H9 (cell line): ENCODE data around the gene BCAS1. TPM values are rescaled to one million over a fixed set of nuclear protein-coding genes. Genes with fewer than 3 reads are reported as not detected.

Source experiments
- DNase-seq: peaks from one replicate; pipeline ENCODE4 v3.0.0-alpha.2; 2017
- H2AFZ ChIP-seq: one replicate; pipeline ENCODE4 v1.6.1; 2013; ENCODE audit warnings: mild to moderate bottlenecking, low read length, control low read depth, moderate library complexity
- H2AK5ac ChIP-seq: 2 replicates; pipeline ENCODE4 v1.6.1; 2013; ENCODE audit warnings: low read length, control low read depth, mixed read lengths; ENCODE audit not compliant: insufficient read length
- H2BK120ac ChIP-seq: one replicate; pipeline ENCODE4 v1.6.1; 2013; ENCODE audit warnings: low read depth, mild to moderate bottlenecking, low read length, control low read depth, inconsistent platforms; ENCODE audit not compliant: poor library complexity, severe bottlenecking
- H2BK12ac ChIP-seq: 2 replicates; pipeline ENCODE4 v1.6.1; 2013; ENCODE audit warnings: low read length, control low read depth, mixed read lengths, low read depth; ENCODE audit not compliant: insufficient read length
- H2BK15ac ChIP-seq: 2 replicates; pipeline ENCODE4 v1.6.1; 2013; ENCODE audit warnings: low read depth, low read length, control low read depth
- H2BK20ac ChIP-seq: one replicate; pipeline ENCODE4 v1.6.1; 2013; ENCODE audit warnings: low read depth, mild to moderate bottlenecking, low read length, control low read depth, inconsistent platforms; ENCODE audit not compliant: poor library complexity, severe bottlenecking
- H2BK5ac ChIP-seq: 2 replicates; pipeline ENCODE4 v1.6.1; 2013; ENCODE audit warnings: low read length, control low read depth, mixed read lengths; ENCODE audit not compliant: insufficient read length
- H3K14ac ChIP-seq: 2 replicates; pipeline ENCODE4 v1.6.1; 2013; ENCODE audit warnings: low read length, control low read depth; ENCODE audit not compliant: insufficient read depth
- H3K18ac ChIP-seq: 2 replicates; pipeline ENCODE4 v1.6.1; 2013; ENCODE audit warnings: low read depth, mild to moderate bottlenecking, mixed read lengths, low read length, control low read depth; ENCODE audit not compliant: insufficient read length
- H3K23ac ChIP-seq: 2 replicates; pipeline ENCODE4 v1.6.1; 2013; ENCODE audit warnings: low read length, control low read depth, mixed read lengths, low read depth; ENCODE audit not compliant: insufficient read length
- H3K23me2 ChIP-seq: 2 replicates; pipeline ENCODE4 v1.6.1; 2013; ENCODE audit warnings: low read depth, mild to moderate bottlenecking, mixed read lengths, low read length, control low read depth; ENCODE audit not compliant: insufficient read length, poor library complexity, severe bottlenecking
- H3K27ac ChIP-seq: 2 replicates; pipeline ENCODE4 v1.5.1; 2013; ENCODE audit warnings: low read length, control low read depth, mixed read lengths, low read depth; ENCODE audit not compliant: insufficient read length
- H3K27me3 ChIP-seq: 2 replicates; pipeline ENCODE4 v1.6.1; 2013; ENCODE audit warnings: low read length, control low read depth, inconsistent platforms; ENCODE audit not compliant: insufficient read depth
- H3K4ac ChIP-seq: 2 replicates; pipeline ENCODE4 v1.6.1; 2013; ENCODE audit warnings: low read depth, mild to moderate bottlenecking, control low read depth, inconsistent platforms, low read length, moderate library complexity
- H3K4me1 ChIP-seq: 2 replicates; pipeline ENCODE4 v1.6.1; 2013; ENCODE audit warnings: low read length, control low read depth, inconsistent platforms; ENCODE audit not compliant: insufficient read depth
- H3K4me2 ChIP-seq: 2 replicates; pipeline ENCODE4 v1.6.1; 2013; ENCODE audit warnings: low read length, control low read depth, mixed read lengths; ENCODE audit not compliant: insufficient read length, insufficient read depth
- H3K56ac ChIP-seq: 2 replicates; pipeline ENCODE4 v1.6.1; 2013; ENCODE audit warnings: low read depth, mild to moderate bottlenecking, mixed read lengths, low read length, control low read depth; ENCODE audit not compliant: insufficient read length
- H3K79me1 ChIP-seq: 2 replicates; pipeline ENCODE4 v1.6.1; 2013; ENCODE audit warnings: low read depth, mild to moderate bottlenecking, moderate library complexity, low read length, control low read depth, inconsistent platforms; ENCODE audit not compliant: insufficient read depth, poor library complexity, severe bottlenecking
- H3K79me2 ChIP-seq: 2 replicates; pipeline ENCODE4 v1.6.1; 2013; ENCODE audit warnings: low read length, control low read depth, inconsistent platforms; ENCODE audit not compliant: insufficient read depth
- H3K9ac ChIP-seq: 2 replicates; pipeline ENCODE4 v1.6.1; 2013; ENCODE audit warnings: low read length, control low read depth, mixed read lengths; ENCODE audit not compliant: insufficient read length; ENCODE audit errors: extremely low read depth
- H3K9me3 ChIP-seq: one replicate; pipeline ENCODE4 v1.6.1; 2013; ENCODE audit warnings: low read depth, low read length, inconsistent platforms; ENCODE audit not compliant: control insufficient read depth
- H3T11ph ChIP-seq: one replicate; pipeline ENCODE4 v1.6.1; 2013; ENCODE audit warnings: mild to moderate bottlenecking, low read length, control low read depth, inconsistent platforms
- H4K20me1 ChIP-seq: one replicate; pipeline ENCODE4 v1.6.1; 2013; ENCODE audit not compliant: control insufficient read depth, insufficient read length, insufficient read depth
- H4K5ac ChIP-seq: 2 replicates; pipeline ENCODE4 v1.6.1; 2013; ENCODE audit warnings: low read depth, mild to moderate bottlenecking, mixed read lengths, low read length, control low read depth; ENCODE audit not compliant: insufficient read length
- H4K8ac ChIP-seq: replicated peaks from 2 replicates; pipeline ENCODE4 v1.6.1; 2013; ENCODE audit warnings: low read length, control low read depth, mixed read lengths, low read depth; ENCODE audit not compliant: insufficient read length
- H4K91ac ChIP-seq: 2 replicates; pipeline ENCODE4 v1.6.1; 2013; ENCODE audit warnings: low read depth, mild to moderate bottlenecking, moderate library complexity, mixed read lengths, low read length, control low read depth; ENCODE audit not compliant: insufficient read length
- H3K27ac Mint-ChIP-seq, 3 experiments: 2 replicates in 2 of 3; 3 replicates in 1 of 3; pipeline ENCODE4 v1.8.0; 2020 to 2021; ENCODE audit warnings: mixed read lengths in 3 of 3, mild to moderate bottlenecking in 1 of 3, moderate library complexity in 1 of 3
- H3K27me3 Mint-ChIP-seq: 2 replicates; pipeline ENCODE4 v1.8.0; 2021; ENCODE audit warnings: low read depth, mild to moderate bottlenecking, moderate library complexity, mixed read lengths
- H3K36me3 Mint-ChIP-seq, 3 experiments: 2 replicates in 2 of 3; 3 replicates in 1 of 3; pipeline ENCODE4 v1.8.0; 2020 to 2021; ENCODE audit warnings: low read depth in 3 of 3, mixed read lengths in 3 of 3; ENCODE audit not compliant: insufficient read depth in 1 of 3
- H3K4me1 Mint-ChIP-seq, 2 experiments: 2 replicates each; pipeline ENCODE4 v1.8.0; 2020; ENCODE audit warnings: mixed read lengths in 2 of 2
- H3K4me3 Mint-ChIP-seq, 2 experiments: 2 replicates in 1 of 2; 3 replicates in 1 of 2; pipeline ENCODE4 v1.8.0; 2020 to 2021; ENCODE audit warnings: mild to moderate bottlenecking in 2 of 2, mixed read lengths in 2 of 2, moderate library complexity in 1 of 2
- H3K9me3 Mint-ChIP-seq, 2 experiments: 2 replicates in 1 of 2; 3 replicates in 1 of 2; pipeline ENCODE4 v1.8.0; 2020; ENCODE audit warnings: mild to moderate bottlenecking in 2 of 2, mixed read lengths in 2 of 2, moderate library complexity in 1 of 2
- WGBS: extraction: QIAGEN DNeasy Blood & Tissue Kit; methylation state at CpG from one replicate; pipeline ENCODE4 v1.1.7; 2013; ENCODE audit warnings: missing lambda C conversion rate, low lambda C conversion rate, mixed read lengths; ENCODE audit not compliant: insufficient read length; ENCODE audit errors: extremely low coverage; 5-methylcytosine and 5-hydroxymethylcytosine counted together
- total RNA-seq: library from RNA; stranded (reverse); gene quantifications from 2 replicates; pipeline ENCODE4 v1.2.1, GENCODE V29; 2021
- TF ChIP-seq, protein P1 (sequence below): fragments of 200-600 bp; sonication (generic); conservative IDR thresholded peaks from 3 replicates; pipeline ENCODE4 v1.8.0; 2021; ENCODE audit warnings: antibody characterized with exemption, mild to moderate bottlenecking

Gene BCAS1
- total RNA-seq, 1 experiment from 2014 or later: 0.15 TPM

GRCh38 chr20:53975761-53976160 lies 94.6 kb downstream of the BCAS1 start:
- Histone ChIP-seq H2BK20ac (no peak overlapping the region), H2BK120ac (no peak overlapping the region), H3T11ph (no peak overlapping the region), H4K91ac (no peak overlapping the region), H3K18ac (no peak overlapping the region), H2AK5ac (no peak overlapping the region), H2BK5ac (no peak overlapping the region), H3K79me1 (no peaks in the 10 kb centered on the region), H2AFZ (no peak overlapping the region), H4K5ac (no peak overlapping the region), H3K79me2 (no peaks in the 10 kb centered on the region), H3K4me1 (no peaks in the 10 kb centered on the region), H2BK15ac (no peak overlapping the region), H3K4ac (no peak overlapping the region), H2BK12ac (no peak overlapping the region), H3K9ac (no peak overlapping the region), H3K23me2 (no peaks in the 10 kb centered on the region), H4K20me1 (no peaks in the 10 kb centered on the region), H3K23ac (no peak overlapping the region), H3K56ac (no peak overlapping the region), H3K9me3 (no peaks in the 10 kb centered on the region), H3K27me3 (no peaks in the 10 kb centered on the region), H3K4me2 (no peak overlapping the region), H3K27ac (no peak overlapping the region), H4K8ac (no peak overlapping the region), H3K14ac (no peak overlapping the region)
- H3K9me3 Mint-ChIP-seq: peaks cover 6 to 11% of the 10 kb centered on the region in 2 experiments; a peak in 4 of 5 replicates
- H3K27ac Mint-ChIP-seq: no peak overlapping the region
- no CpG with 5 or more reads among the region's 5 CpGs for WGBS
- H3K27me3 Mint-ChIP-seq: no peaks in the 10 kb centered on the region
- 0 out of 7 replicates have a peak, but pooled peaks cover 0 to 4% (median 0%) of the 10 kb centered on the region in 3 experiments for H3K36me3 Mint-ChIP-seq
- DNase-seq: no peak
- no peak overlapping the region for H3K4me3 Mint-ChIP-seq
- TF ChIP-seq, protein P1, sequence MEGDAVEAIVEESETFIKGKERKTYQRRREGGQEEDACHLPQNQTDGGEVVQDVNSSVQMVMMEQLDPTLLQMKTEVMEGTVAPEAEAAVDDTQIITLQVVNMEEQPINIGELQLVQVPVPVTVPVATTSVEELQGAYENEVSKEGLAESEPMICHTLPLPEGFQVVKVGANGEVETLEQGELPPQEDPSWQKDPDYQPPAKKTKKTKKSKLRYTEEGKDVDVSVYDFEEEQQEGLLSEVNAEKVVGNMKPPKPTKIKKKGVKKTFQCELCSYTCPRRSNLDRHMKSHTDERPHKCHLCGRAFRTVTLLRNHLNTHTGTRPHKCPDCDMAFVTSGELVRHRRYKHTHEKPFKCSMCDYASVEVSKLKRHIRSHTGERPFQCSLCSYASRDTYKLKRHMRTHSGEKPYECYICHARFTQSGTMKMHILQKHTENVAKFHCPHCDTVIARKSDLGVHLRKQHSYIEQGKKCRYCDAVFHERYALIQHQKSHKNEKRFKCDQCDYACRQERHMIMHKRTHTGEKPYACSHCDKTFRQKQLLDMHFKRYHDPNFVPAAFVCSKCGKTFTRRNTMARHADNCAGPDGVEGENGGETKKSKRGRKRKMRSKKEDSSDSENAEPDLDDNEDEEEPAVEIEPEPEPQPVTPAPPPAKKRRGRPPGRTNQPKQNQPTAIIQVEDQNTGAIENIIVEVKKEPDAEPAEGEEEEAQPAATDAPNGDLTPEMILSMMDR: no peak
- H3K4me1 Mint-ChIP-seq: no peaks in the 10 kb centered on the region
